HG03108 (cell line): ENCODE data around the gene TRRAP.

Experiments used
- ATAC-seq: cut with Tn5 transposase; IDR thresholded peaks from one replicate; pipeline ENCODE4 v1.9.1; 2021; ENCODE audit warnings: moderate library complexity; ENCODE audit not compliant: unreplicated experiment

The TRRAP gene

GRCh38 chr7:98943336-98943735 lies 65.0 kb downstream of the TRRAP start:
- ATAC-seq, result no peak

GRCh38 chr7:98944386-98944785 lies 66.1 kb downstream of the TRRAP start:
- ATAC-seq, result no peak

DNA sequence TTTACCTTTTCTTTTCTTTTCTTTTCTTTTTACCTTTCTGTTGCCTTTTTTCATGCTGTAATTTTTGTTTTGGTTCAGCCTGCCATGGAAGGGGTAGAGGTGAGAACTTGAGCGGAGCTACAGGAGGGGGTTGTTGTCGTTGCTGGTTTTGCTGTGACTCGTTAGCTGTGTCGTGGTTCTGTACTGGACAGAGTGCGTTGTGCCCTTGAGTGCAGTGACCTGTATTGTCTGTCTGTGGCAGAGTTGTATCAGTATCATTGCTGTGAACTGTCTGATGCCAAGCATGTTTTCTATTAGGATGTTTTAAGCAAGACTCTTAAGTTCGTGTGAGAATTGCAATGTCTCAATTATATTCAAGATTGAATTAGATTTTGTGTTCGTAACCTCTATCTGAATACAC lies 67.5 kb downstream of the TRRAP start:
- ATAC-seq, result no peak

- ATAC-seq, result no peak
Observed at GRCh38 chr7:98946389-98946788, 68.1 kb downstream of the TRRAP start.

- ATAC-seq, result no peak
Observed at GRCh38 chr7:98949336-98950044, 71.2 kb downstream of the TRRAP start.

DNA sequence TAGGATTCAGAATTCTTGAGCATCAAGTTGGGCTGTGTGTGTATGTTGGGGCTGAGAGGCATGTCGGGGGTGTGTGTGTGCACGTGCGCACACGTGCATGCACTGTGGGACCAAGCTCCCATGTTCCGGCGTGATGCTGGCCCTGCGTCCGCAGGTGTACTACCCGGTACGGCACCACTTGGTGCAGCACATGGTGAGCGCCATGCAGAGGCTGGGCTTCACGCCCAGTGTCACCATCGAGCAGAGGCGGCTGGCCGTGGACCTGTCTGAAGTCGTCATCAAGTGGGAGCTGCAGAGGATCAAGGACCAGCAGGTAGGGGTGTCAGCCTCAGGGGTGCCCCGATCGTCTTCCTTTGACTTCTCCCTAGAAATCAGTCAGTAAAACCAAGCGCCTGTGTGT lies 77.7 kb downstream of the TRRAP start:
- no peak for ATAC-seq

DNA sequence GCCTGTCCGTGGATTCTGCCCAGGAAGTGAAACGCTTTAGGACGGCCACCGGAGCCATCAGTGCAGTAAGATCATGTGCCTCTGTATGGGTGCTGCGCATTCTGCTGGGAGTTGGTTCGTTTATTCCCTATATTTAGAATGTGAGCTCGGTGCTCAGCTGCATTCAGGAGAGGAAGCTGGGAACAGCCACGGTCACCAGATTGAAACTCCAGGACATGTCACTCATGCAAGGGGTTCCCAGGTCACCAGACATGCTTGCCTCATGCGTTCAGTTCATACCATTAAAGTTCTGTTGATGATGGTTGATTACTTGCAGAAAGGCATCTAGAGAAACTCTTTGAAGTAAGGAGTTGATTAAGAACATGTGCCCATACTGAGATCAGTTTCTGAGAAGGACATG lies 78.1 kb downstream of the TRRAP start:
- ATAC-seq, result no peak

- no peak for ATAC-seq
Observed at GRCh38 chr7:98956937-98957336, 78.6 kb downstream of the TRRAP start.

DNA sequence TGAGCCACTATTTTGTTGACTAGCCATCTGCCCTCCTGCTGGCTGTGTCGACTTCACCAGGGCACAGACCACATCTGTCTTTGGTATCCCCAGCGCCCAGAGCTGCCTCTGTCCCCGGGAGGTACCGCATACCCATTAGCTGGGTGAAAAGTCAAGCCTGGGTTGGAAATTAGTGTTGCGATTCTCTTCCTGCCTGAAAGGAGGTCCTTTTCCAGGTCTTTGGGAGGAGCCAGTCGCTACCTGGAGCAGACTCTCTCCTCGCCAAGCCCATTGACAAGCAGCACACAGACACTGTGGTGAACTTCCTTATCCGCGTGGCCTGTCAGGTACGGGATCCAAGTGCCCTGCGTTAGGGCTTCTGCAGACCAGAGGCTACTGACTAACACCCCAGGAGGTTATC lies 79.4 kb downstream of the TRRAP start:
- ATAC-seq, result no peak

- no peak for ATAC-seq
Observed at GRCh38 chr7:98958968-98959367, 80.6 kb downstream of the TRRAP start.

DNA sequence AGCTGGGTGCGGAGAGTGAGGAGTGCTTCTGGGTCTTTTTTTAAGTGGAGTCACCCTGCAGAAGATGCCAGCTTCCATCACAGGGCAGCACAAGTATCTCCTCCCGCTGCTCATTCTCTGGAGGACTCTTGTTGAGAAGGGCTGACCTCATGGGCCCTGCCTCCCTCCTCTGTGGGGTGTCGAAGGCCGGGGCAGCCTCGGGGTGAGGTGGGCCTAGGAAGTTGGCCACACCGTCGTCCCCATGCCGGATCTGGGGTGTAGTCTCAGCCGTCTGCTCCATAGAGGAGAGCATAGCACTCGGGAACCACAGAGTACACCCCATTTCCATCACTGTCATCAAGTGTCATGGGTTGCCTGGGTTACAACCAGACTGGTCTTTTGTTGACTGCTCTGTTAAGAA lies 85.0 kb downstream of the TRRAP start:
- no peak for ATAC-seq

DNA sequence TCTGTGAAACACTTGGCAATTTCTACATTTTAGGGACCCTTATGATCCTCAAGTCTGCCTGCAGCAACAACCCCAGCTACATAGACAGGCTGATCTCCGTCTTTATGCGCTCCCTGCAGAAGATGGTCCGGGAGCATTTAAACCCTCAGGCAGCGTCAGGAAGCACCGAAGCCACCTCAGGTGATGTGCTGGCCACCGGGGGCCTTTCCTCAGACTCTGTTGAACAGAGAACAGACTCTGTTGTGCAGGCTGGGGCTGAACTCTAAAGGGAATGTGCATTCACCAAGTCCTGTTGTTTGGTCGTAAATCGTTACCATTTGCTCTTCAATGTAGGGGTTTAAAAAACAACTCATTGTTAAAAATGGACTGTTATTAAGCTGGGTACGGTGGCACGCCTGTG lies 86.3 kb downstream of the TRRAP start:
- no peak for ATAC-seq

DNA sequence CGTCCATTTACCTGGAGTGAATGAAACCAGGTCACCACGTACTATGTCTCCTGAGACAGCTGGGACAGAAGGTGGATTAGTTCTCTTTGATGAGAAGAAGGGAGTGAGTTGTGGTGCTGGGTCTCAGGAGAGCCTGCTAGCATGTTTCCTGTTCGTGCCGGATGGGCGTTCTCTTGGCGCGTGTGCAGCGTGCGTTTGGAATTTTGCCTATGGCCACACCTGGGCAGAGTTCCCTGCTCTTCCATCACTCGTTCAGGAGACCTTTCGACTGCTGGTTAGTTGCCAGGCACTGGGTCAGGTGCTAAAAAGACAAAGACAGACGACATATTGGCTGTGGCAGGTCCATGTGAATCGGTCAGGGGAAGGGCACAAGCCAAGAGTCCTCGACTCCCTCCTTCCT lies 90.3 kb downstream of the TRRAP start:
- ATAC-seq, result no peak

- no peak for ATAC-seq
Observed at GRCh38 chr7:98969386-98969785, 91.1 kb downstream of the TRRAP start.

DNA sequence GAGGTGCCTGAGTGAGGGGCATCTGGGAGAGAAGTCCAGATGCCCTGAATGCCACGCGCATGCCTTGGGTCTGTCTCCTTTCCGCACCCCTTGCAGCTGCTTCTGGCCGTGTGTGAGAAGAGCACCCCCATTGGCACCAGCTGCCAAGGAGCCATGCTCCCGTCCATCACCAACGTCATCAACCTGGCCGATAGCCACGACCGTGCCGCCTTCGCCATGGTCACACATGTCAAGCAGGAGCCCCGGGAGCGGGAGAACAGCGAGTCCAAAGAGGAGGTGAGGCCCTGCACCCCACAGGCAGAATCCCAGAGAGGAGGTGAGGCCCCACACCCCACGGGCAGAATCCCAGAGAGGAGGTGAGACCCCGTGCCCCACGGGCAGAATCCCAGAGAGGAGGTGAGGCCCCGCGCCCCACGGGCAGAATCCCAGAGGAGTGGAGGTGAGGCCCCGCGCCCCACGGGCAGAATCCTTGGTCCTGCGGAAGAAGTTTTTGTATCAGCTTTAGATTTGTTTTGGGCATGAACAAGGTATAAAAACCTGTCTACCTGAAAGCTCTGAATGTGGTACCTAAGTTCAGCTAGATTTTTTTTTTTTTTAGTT lies 91.8 kb downstream of the TRRAP start:
- ATAC-seq, result no peak

DNA sequence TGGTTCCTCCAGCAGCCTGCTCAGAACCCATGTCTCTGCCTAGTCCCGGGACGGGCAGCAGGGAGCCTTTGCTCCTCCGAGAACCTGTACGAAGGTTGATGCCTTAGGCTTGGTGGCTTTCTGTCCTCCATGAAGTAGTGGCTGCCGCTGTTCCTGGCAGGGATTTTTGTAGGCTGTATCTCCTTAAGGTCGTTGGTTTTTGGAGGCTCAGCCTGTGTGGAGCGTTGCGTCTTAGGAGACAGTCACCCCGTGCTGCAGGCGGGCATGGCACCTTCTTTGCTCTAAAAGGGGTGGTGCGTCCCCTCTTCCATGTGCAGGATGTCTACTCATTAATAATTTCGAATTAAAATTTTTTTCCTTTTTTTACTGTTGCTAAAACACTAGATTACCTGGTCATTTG lies 92.5 kb downstream of the TRRAP start:
- ATAC-seq, result no peak

- no peak for ATAC-seq
Observed at GRCh38 chr7:98974205-98974604, 95.9 kb downstream of the TRRAP start.

GRCh38 chr7:98974906-98975816 lies 96.8 kb downstream of the TRRAP start:
- ATAC-seq, result no peak

GRCh38 chr7:98976396-98977185 lies 98.3 kb downstream of the TRRAP start:
- ATAC-seq, result no peak

DNA sequence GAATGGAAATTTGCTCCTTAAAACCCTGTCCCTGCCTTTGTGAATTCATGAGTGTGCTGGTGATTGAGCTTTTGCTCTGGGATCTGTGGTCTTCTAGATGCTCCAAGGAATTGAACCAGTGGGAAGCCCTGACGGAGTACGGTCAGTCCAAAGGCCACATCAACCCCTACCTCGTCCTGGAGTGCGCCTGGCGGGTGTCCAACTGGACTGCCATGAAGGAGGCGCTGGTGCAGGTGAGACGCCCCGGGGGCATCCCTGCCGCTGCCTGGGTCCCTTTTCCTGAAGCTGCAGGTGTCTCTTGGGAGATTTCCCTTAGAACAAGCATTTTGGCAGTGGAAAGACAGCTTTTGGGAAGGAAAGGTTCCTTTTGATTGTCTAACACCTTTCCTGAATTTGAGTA lies 100.3 kb downstream of the TRRAP start:
- ATAC-seq, result no peak

DNA sequence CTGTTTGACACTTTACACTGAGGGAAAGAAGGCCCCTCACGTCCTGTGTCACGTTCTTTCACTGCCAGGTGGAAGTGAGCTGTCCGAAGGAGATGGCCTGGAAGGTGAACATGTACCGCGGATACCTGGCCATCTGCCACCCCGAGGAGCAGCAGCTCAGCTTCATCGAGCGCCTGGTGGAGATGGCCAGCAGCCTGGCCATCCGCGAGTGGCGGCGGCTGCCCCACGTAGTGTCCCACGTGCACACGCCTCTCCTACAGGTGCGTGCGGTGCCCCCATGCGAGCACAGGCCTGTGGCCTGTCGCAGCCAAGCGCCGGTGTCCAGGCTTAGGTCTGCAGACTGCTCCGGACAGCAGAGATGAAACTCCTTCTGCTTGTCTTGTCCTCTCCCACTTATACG lies 103.4 kb downstream of the TRRAP start:
- ATAC-seq, result no peak
